22Rv1 (cell line): ENCODE data around the gene DHX38.
"Not testable (repeated sequence)": the region's sequence is repeated elsewhere in the genome, so short reads cannot be mapped to it uniquely, and the experiment has no call there.

Experiments
- H3K27ac ChIP-seq: fragments of 450-650 bp; 2 replicates; pipeline ENCODE4 v1.5.1; 2017
- ZFX ChIP-seq: fragments of 450-650 bp; IDR thresholded peaks from 2 replicates; pipeline ENCODE4 v1.6.1; 2017; ENCODE audit warnings: antibody characterized with exemption, borderline replicate concordance
- TF ChIP-seq, protein P1 (sequence below): fragments of 450-650 bp; IDR thresholded peaks from 2 replicates; pipeline ENCODE4 v1.5.1; 2017; ENCODE audit warnings: mild to moderate bottlenecking

Gene DHX38

DNA sequence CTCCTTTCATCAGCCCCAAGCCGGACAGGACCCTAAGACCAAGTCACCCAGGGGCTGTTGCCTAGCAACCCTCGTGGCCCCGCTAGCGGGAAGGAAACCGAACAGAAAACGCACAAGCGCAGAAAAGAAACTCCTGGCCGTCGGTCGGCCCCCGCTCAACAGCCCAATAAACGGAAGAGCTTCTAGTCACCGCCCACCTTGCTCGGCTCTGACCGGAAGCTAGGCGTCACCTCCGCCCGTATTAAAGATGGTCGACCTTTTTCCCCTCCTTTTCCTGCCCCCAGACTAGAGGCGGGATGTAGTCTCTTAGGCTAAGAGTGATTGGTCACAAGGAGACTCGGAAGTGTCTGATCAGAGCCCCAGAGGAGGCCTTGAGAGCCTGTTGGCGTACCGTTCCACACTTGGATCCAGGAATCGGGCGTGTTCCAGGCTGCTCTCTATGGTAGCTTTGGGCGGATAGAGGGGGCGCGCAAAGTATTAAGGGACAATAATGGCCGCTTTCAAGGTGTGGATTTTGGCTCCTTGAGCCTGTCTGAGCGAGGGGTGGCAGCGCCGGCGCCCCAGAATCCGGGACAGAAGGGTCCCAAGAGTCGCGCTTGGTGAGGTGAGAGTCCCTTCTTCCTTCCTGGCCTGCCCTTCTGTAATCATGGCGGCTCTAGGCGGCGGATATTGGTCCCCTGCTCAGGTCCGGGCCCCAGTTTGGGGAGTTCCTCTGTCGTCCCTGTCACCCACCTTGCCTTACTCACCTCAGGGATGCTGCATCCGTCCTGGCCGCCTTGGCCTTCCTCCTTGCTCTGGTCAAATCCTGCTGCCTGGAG is at the start of gene DHX38, which contains the start of gene TXNL4B:
TSS of gene DHX38 (plus strand) at position 400 of the 818 bp plus-strand sequence. CDS start 2,311 bp downstream, outside the sequence.
TSS of gene TXNL4B (minus strand) at position 173 of the 818 bp plus-strand sequence. CDS start 2,871 bp downstream, outside the sequence.
- TF ChIP-seq, protein P1, sequence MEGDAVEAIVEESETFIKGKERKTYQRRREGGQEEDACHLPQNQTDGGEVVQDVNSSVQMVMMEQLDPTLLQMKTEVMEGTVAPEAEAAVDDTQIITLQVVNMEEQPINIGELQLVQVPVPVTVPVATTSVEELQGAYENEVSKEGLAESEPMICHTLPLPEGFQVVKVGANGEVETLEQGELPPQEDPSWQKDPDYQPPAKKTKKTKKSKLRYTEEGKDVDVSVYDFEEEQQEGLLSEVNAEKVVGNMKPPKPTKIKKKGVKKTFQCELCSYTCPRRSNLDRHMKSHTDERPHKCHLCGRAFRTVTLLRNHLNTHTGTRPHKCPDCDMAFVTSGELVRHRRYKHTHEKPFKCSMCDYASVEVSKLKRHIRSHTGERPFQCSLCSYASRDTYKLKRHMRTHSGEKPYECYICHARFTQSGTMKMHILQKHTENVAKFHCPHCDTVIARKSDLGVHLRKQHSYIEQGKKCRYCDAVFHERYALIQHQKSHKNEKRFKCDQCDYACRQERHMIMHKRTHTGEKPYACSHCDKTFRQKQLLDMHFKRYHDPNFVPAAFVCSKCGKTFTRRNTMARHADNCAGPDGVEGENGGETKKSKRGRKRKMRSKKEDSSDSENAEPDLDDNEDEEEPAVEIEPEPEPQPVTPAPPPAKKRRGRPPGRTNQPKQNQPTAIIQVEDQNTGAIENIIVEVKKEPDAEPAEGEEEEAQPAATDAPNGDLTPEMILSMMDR, result no peak
- TF ChIP-seq ZFX, result no peak
- peak within 1 kb of the TSS; percentile 72 for H3K27ac ChIP-seq

DNA sequence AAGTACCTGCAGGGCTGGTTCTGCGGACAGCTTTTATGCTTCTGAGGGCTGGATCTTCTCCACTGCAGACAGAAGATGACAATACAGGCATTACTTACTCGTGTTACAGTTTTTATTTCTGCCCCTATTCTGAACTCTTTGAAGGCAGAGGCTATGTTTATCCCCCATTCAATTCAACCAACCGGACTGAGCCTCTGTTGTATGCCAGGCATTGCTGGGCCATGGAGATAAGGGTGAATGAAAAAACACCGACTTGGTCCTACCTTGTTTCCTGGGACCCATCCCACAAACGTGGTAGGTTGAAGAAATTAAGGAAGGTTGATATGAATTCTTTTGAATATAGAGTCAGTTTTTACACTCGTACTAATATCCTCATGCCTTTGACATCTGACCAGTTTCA is 49.4 kb upstream of the DHX38 start:
- no peak for TF ChIP-seq ZFX
- TF ChIP-seq, protein P1, result no peak
- H3K27ac ChIP-seq, result no peak overlapping the region

DNA sequence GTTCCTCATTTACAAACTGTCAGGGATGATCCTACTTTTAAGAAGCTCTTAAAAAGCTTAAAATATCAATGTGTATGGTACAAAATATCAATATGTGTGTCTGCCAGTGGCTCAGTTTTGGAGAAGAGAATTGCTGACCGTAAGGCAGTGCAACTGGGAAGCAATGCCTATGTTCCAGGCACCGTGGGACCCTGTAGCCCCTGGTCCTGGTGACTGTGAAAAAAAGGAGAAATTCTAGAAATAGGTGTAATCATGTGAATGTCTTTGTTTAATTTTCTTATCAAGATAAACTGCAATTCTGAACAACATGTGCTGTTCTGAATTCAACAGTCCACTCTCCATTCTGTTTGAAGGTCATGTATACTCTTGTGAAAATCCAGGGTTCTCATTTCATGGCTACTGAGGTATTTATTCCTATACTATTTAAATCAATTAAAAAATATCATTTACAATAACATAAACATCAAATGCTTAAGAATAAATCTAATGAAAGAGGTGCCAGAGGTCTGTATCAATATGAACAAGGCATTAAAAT is 48.8 kb upstream of the DHX38 start:
- TF ChIP-seq ZFX, result no peak
- TF ChIP-seq, protein P1, result no peak
- H3K27ac ChIP-seq, result no peak overlapping the region

DNA sequence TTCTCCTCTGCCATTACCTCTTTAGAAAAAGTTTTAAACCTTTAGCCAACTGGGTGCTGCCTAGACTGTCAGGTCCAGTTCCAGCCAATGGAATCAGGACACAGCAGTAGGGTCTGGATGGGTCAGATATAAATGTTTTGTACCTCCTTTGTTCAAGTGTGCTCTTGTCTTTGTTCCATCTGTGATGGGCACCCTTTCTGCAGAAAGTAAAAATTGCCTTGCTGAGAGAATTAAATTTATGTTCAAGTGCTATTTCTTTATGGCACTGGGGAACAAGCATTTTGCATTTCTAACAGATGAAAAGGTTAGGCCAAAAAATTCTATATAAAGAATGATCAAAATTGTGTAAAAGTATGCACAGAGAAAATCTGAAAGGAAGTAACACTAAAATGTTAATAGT is 44.5 kb upstream of the DHX38 start:
- H3K27ac ChIP-seq, result no peak overlapping the region
- TF ChIP-seq, protein P1, result no peak
- no peak for TF ChIP-seq ZFX

DNA sequence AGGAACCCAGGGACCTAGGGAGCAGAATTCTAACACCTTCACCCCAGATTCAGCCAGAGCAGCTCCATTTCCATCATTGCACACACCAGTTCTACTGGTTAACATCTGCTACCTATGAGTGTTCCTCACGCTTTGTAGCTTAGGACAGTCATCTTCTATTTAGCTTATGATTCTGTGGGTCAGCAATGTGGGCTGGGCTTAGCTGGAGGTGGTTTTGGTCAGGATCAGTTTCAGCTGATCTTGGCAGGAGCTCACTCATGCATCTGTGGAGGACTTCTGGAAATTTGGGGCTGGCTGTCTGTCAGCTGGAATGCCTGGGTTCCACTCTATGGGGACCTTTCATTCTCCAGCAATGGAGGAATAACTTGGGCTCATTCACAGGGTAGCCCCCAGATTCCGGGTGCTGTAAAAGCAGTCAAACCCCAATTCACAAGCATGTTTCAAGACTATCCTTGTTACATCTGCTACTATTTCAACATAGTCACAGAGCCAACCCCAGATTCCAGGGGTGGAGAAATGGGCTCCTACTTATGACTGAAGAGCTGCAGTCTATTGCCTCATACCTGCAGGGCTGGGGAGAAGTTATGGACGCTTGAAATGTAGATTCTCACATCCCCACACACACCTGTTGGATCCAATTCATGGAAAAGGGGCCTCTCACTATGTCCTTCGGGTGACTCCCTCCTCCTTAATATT is 42.7 kb upstream of the DHX38 start:
- H3K27ac ChIP-seq, result no peak overlapping the region
- TF ChIP-seq, protein P1, result no peak
- no peak for TF ChIP-seq ZFX

DNA sequence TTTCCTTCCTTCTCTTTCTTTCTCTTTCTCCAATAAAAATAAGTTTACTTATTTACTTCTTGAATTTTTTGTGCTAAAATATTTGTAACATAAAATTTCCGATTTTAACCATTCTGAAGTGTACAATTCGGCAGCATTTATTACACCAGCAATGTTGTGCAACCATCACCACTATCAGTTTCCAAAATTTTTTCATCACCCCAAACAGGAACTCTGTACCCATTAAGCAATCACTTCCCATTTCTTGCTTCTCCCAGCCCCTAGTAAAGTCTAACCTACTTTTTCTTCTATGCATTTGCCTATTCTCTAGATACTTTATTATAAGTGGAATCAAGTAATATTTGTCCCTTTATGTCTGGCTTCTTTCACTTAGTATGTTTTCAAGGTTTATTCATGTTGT is 41.8 kb upstream of the DHX38 start:
- H3K27ac ChIP-seq, result no peak overlapping the region
- TF ChIP-seq ZFX, result no peak
- TF ChIP-seq, protein P1, result no peak

DNA sequence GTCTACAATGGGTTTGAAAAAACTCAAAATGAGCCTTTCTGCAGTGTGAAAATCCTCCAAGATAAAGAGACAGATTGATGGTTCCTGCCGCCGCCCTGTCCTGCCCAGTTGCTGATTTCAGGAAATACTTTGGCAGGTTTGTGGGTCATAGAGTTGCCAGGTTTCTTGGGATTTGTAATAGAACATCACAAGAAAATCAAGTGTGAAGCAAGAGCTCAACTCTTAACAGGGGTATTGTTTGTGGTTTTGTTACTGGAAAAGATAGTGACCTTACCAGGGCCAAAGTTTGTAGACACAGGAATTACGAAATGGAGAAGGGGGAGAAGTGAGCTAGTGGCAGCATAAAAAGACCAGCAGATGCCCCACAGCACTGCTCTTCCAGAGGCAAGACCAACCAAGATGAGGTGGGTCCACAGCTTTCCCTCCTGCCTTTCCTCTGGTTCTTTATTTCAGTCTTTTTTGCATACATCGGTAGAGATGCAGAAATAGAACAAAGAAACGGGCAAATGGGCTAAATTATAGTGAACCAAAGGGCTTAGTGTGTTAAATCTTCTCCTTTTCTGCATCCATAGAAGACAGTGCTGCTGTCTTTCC is 39.3 kb upstream of the DHX38 start, which contains the start of gene HP:
TSS of gene HP (plus strand) at position 252 of the 594 bp plus-strand sequence. CDS start at position 400, 148 bp downstream.
- H3K27ac ChIP-seq, result not testable (repeated sequence)
